ENCODE data around the gene DHRSX. TPM values are rescaled to one million over a fixed set of nuclear protein-coding genes. Genes with fewer than 3 reads are reported as not detected.

The DHRSX gene
- total RNA-seq, 1 donor from 2014 or later, result 30.4 TPM

DNA sequence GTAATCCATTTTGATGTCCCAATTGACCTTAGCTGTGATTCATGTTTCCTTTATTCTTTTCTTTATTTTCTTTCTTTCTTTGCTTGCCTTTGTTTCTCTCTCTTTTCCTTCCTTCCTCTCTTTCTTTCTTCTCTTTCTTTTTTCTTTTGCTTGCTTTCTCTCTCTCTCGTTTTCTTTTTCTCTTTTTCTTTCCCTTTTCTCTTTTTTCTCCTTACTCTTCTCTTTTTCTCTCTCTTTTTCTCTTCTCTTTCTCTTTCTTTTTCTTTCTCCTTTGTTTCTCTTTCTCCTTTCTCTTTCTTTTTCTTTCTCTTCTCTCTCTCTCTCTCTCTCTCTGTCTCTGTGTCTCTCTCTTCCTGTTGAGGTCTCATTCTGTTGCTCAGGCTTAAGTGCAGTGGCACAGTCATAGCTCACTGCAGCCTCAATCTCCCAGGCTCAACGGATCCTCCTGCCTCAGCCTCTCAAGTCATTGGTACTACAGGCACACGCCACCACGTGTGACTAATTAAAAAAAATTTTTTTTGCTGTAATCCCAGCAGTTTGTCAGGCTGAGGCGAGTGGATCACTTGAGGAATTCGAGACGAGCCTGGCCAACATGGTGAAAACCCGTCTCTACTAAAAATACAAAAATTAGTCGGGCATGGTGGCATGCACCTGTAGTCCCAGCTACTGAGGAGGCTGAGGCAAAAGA, 8.0 kb upstream of the DHRSX start:
- H3K4me3 Mint-ChIP-seq (ENCODE audit: unreplicated experiment), result no peak overlapping the region
- no peaks in the 10 kb centered on the region for H3K79me2 ChIP-seq (ENCODE audit: insufficient read depth, low read length)
- no peaks in the 10 kb centered on the region for H3K4me1 ChIP-seq (ENCODE audit: insufficient read depth, low read length)
- no peak overlapping the region for H3K27ac ChIP-seq (ENCODE audit: low read depth, low read length)
- no peak overlapping the region for H2AFZ ChIP-seq (ENCODE audit: low read depth, low read length)
- no peak overlapping the region for H3K4me2 ChIP-seq (ENCODE audit: low read length)
- FAIRE-seq (no peak), DNase-seq (ENCODE audit: low read depth) (no peak)
- H3K9me3 Mint-ChIP-seq (ENCODE audit: unreplicated experiment), result no peaks in the 10 kb centered on the region
- no peaks in the 10 kb centered on the region for H3K36me3 Mint-ChIP-seq (ENCODE audit: low read depth, unreplicated experiment)
- TF ChIP-seq EZH2 (IDR thresholded peaks at IDR 0.05; ENCODE audit: insufficient read depth, low read length), result no peak
- TF ChIP-seq, protein P1, sequence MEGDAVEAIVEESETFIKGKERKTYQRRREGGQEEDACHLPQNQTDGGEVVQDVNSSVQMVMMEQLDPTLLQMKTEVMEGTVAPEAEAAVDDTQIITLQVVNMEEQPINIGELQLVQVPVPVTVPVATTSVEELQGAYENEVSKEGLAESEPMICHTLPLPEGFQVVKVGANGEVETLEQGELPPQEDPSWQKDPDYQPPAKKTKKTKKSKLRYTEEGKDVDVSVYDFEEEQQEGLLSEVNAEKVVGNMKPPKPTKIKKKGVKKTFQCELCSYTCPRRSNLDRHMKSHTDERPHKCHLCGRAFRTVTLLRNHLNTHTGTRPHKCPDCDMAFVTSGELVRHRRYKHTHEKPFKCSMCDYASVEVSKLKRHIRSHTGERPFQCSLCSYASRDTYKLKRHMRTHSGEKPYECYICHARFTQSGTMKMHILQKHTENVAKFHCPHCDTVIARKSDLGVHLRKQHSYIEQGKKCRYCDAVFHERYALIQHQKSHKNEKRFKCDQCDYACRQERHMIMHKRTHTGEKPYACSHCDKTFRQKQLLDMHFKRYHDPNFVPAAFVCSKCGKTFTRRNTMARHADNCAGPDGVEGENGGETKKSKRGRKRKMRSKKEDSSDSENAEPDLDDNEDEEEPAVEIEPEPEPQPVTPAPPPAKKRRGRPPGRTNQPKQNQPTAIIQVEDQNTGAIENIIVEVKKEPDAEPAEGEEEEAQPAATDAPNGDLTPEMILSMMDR (IDR thresholded peaks at IDR 0.05; ENCODE audit: insufficient read depth, low read depth, low read length), result no peak
- H3K9ac ChIP-seq (ENCODE audit: low read length), result no peak overlapping the region
- H4K20me1 ChIP-seq (ENCODE audit: insufficient read depth, low read length), result no peaks in the 10 kb centered on the region
- no peaks in the 10 kb centered on the region for H3K27me3 ChIP-seq (ENCODE audit: insufficient read depth, low read length)
- H3K4me1 Mint-ChIP-seq (ENCODE audit: low read depth, unreplicated experiment), result no peaks in the 10 kb centered on the region
- H3K9me3 ChIP-seq (ENCODE audit: insufficient read depth, low read depth, low read length), result no peaks in the 10 kb centered on the region
- no peak overlapping the region for H3K4me3 ChIP-seq (ENCODE audit: insufficient read depth, low read depth, low read length)
- no peaks in the 10 kb centered on the region for H3K36me3 ChIP-seq (ENCODE audit: insufficient read depth, low read length)
- peaks cover 4% of the 10 kb centered on the region for H3K27me3 Mint-ChIP-seq (ENCODE audit: low read depth, unreplicated experiment)
- H3K27ac Mint-ChIP-seq (ENCODE audit: unreplicated experiment), result no peak overlapping the region

DNA sequence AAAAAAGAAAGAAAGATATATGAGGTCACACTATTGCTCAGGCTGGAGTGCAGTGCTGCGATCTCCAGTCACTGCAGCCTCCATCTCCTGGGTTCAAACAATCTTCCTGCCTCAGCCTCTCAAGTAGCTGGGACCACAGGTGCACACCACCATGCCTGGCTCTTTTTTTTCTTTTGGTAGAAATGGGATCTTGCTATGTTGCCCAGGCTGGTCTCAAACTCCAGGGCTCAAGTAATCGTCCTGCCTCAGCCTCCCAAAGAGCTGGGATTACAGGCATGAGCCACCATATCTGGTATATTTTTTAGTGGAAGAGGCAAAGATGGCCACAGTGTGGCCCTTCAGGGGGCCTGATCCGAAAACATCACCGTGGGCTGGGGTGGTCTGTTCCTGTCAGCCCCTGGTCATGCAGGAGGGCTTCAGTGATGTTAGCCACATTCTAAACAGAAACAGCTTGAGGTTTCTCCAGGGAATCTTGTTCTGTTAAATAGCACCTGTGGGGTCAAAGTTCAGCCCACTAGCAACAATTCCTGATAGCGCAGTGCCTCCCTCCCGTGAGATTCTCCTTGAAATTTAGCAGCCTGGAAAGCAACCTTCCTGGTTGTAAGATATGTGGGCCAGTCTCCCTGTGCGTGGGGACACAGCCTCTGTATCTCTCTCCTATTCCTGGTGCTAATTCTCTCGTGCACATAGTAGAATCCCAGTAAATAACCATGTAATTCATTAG, 7.3 kb upstream of the DHRSX start:
- no peaks in the 10 kb centered on the region for H3K36me3 ChIP-seq (ENCODE audit: insufficient read depth, low read length)
- Mint-ChIP-seq H3K36me3 (ENCODE audit: low read depth, unreplicated experiment) (no peaks in the 10 kb centered on the region), H3K4me3 (ENCODE audit: unreplicated experiment) (no peak overlapping the region)

More for the DNA sequence above, 7.3 kb upstream of the DHRSX start:
- Mint-ChIP-seq H3K27me3 (ENCODE audit: low read depth, unreplicated experiment) (no peaks in the 10 kb centered on the region), H3K4me1 (ENCODE audit: low read depth, unreplicated experiment) (no peaks in the 10 kb centered on the region), H3K9me3 (ENCODE audit: unreplicated experiment) (no peaks in the 10 kb centered on the region), H3K27ac (ENCODE audit: unreplicated experiment) (no peak overlapping the region)
- no peak overlapping the region for H3K9ac ChIP-seq (ENCODE audit: low read length)
- H3K27ac ChIP-seq (ENCODE audit: low read depth, low read length), result no peak overlapping the region
- H3K4me2 ChIP-seq (ENCODE audit: low read length), result no peak overlapping the region
- no peaks in the 10 kb centered on the region for H3K4me1 ChIP-seq (ENCODE audit: insufficient read depth, low read length)
- no peaks in the 10 kb centered on the region for H3K9me3 ChIP-seq (ENCODE audit: insufficient read depth, low read depth, low read length)
- no peak overlapping the region for H2AFZ ChIP-seq (ENCODE audit: low read depth, low read length)
- no peak overlapping the region for H3K4me3 ChIP-seq (ENCODE audit: insufficient read depth, low read depth, low read length)
- no peaks in the 10 kb centered on the region for H4K20me1 ChIP-seq (ENCODE audit: insufficient read depth, low read length)
- H3K27me3 ChIP-seq (ENCODE audit: insufficient read depth, low read length), result no peaks in the 10 kb centered on the region
- TF ChIP-seq, protein P1 (IDR thresholded peaks at IDR 0.05; ENCODE audit: insufficient read depth, low read depth, low read length), result no peak
- TF ChIP-seq EZH2 (IDR thresholded peaks at IDR 0.05; ENCODE audit: insufficient read depth, low read length), result no peak
- no peak for FAIRE-seq
- no peak for DNase-seq (ENCODE audit: low read depth)
- H3K79me2 ChIP-seq (ENCODE audit: insufficient read depth, low read length), result no peaks in the 10 kb centered on the region
